Vagina (tissue), 2 donors: ENCODE data around the gene ZIC1. TPM values are rescaled to one million over a fixed set of nuclear protein-coding genes. Genes with fewer than 3 reads are reported as not detected.

Experiments
- DNase-seq, 2 donors: peaks; one replicate each; pipeline ENCODE4 v3.0.0-alpha.2; 2017; ENCODE audit errors: extremely low spot score in 2 of 2
- H3K27ac ChIP-seq: fragments of 200-600 bp; sonication (generic); one replicate; pipeline ENCODE4 v1.5.1; 2019
- H3K27me3 ChIP-seq: fragments of 200-600 bp; sonication (generic); one replicate; pipeline ENCODE4 v1.5.1; 2019
- H3K36me3 ChIP-seq, 2 donors: fragments of 200-600 bp; sonication (generic); one replicate each; pipeline ENCODE4 v1.5.1; 2017 to 2019
- H3K4me1 ChIP-seq: fragments of 200-600 bp; sonication (generic); one replicate; pipeline ENCODE4 v1.5.1; 2019
- H3K4me3 ChIP-seq, 2 donors: fragments of 200-600 bp; sonication (generic); 1 replicate in 1 of 2; 2 replicates in 1 of 2; pipeline ENCODE4 v1.5.1; 2016 to 2019
- H3K9me3 ChIP-seq: fragments of 200-600 bp; sonication (generic); one replicate; pipeline ENCODE4 v1.5.1; 2019
- POLR2A ChIP-seq, 2 donors: fragments of 450-650 bp; IDR thresholded peaks; one replicate each; pipeline ENCODE4 v1.6.1; 2017; ENCODE audit warnings: antibody characterized with exemption in 2 of 2, mild to moderate bottlenecking in 2 of 2, moderate library complexity in 2 of 2
- POLR2AphosphoS5 ChIP-seq, 2 donors: sonication (generic); formaldehyde crosslinking; IDR thresholded peaks; one replicate each; pipeline ENCODE4 v1.9.0; 2017; ENCODE audit warnings: antibody characterized with exemption in 2 of 2, mild to moderate bottlenecking in 2 of 2, low read depth in 1 of 2; ENCODE audit not compliant: insufficient read depth in 1 of 2
- intact Hi-C: fragments of 100-400 bp; cut with DNase I; formaldehyde crosslinking; loops from one replicate; pipeline ENCODE4 v1.15.1; 2023
- total RNA-seq: library from RNA; depleted of rRNA; stranded (reverse); fragments of >200 nt; gene quantifications from one replicate; pipeline ENCODE4 v1.2.3, GENCODE V29; 2016
- TF ChIP-seq, protein P1 (sequence below), 3 experiments: fragments of 450-650 bp in 2 of 3; fragments of 200-600 bp in 1 of 3; sonication (generic) in 1 of 3; IDR thresholded peaks; one replicate each; pipeline ENCODE4 v1.5.1; 2017 to 2019; ENCODE audit warnings: antibody characterized with exemption in 3 of 3, mild to moderate bottlenecking in 2 of 3, moderate library complexity in 2 of 3

The ZIC1 gene
- total RNA-seq, 1 donor from 2014 or later: not detected

GRCh38 chr3:147364771-147365170 is 44.4 kb upstream of the ZIC1 start:
- Histone ChIP-seq H3K27ac (no peak overlapping the region), H3K36me3 (no peaks in the 10 kb centered on the region), H3K4me1 (no peaks in the 10 kb centered on the region), H3K4me3 (no peak overlapping the region), H3K9me3 (no peaks in the 10 kb centered on the region), H3K27me3 (peaks cover 5% of the 10 kb centered on the region)
- no peak for DNase-seq
- TF ChIP-seq POLR2AphosphoS5 (IDR thresholded peaks at IDR 0.05; ENCODE audit: insufficient read depth in 1 of 2, low read depth in 1 of 2) (no peak), POLR2A (IDR thresholded peaks at IDR 0.05) (no peak)
- TF ChIP-seq, protein P1, sequence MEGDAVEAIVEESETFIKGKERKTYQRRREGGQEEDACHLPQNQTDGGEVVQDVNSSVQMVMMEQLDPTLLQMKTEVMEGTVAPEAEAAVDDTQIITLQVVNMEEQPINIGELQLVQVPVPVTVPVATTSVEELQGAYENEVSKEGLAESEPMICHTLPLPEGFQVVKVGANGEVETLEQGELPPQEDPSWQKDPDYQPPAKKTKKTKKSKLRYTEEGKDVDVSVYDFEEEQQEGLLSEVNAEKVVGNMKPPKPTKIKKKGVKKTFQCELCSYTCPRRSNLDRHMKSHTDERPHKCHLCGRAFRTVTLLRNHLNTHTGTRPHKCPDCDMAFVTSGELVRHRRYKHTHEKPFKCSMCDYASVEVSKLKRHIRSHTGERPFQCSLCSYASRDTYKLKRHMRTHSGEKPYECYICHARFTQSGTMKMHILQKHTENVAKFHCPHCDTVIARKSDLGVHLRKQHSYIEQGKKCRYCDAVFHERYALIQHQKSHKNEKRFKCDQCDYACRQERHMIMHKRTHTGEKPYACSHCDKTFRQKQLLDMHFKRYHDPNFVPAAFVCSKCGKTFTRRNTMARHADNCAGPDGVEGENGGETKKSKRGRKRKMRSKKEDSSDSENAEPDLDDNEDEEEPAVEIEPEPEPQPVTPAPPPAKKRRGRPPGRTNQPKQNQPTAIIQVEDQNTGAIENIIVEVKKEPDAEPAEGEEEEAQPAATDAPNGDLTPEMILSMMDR (IDR thresholded peaks at IDR 0.05): no peak
- intact Hi-C loops: no loop called here

- Histone ChIP-seq H3K27ac (no peak overlapping the region), H3K36me3 (no peaks in the 10 kb centered on the region), H3K4me1 (no peaks in the 10 kb centered on the region), H3K4me3 (no peak overlapping the region), H3K9me3 (no peaks in the 10 kb centered on the region), H3K27me3 (peaks cover 5% of the 10 kb centered on the region)
- no peak for DNase-seq
- intact Hi-C loops: no loop called here
- TF ChIP-seq, protein P1 (IDR thresholded peaks at IDR 0.05): no peak
- TF ChIP-seq POLR2A (IDR thresholded peaks at IDR 0.05) (no peak), POLR2AphosphoS5 (IDR thresholded peaks at IDR 0.05; ENCODE audit: insufficient read depth in 1 of 2, low read depth in 1 of 2) (no peak)
Measured at GRCh38 chr3:147365196-147366115, 43.7 kb upstream of the ZIC1 start.

GRCh38 chr3:147367676-147368075 is 41.5 kb upstream of the ZIC1 start:
- H3K4me1 ChIP-seq: no peaks in the 10 kb centered on the region
- no peaks in the 10 kb centered on the region for H3K36me3 ChIP-seq
- no peak overlapping the region for H3K4me3 ChIP-seq
- no peaks in the 10 kb centered on the region for H3K9me3 ChIP-seq
- H3K27ac ChIP-seq: no peak overlapping the region
- intact Hi-C loops: no loop called here
- no peak for DNase-seq
- TF ChIP-seq, protein P1 (IDR thresholded peaks at IDR 0.05): no peak
- TF ChIP-seq POLR2AphosphoS5 (IDR thresholded peaks at IDR 0.05; ENCODE audit: insufficient read depth in 1 of 2, low read depth in 1 of 2) (no peak), POLR2A (IDR thresholded peaks at IDR 0.05) (no peak)
- peaks cover 5% of the 10 kb centered on the region for H3K27me3 ChIP-seq

DNA sequence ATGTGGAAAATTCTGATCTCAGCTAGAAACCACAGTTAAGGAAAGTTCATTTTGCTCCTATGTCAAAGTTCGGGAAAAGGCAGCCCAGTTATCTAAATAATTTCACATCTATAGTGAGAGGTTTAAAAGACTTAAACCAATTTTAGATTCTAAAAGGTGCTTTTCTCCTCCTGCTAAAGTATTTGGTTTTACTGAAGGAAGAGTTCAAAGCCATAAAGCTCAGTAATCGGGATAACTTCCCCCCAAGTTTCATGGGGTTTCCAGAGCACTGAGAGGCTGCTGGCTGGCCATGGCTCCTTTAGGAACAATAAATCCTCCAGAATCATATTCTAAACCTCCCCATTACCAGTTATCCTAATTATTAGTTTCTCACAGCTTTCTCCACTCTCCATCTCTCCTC is 41.0 kb upstream of the ZIC1 start:
- DNase-seq: no peak
- H3K4me3 ChIP-seq: no peak overlapping the region
- intact Hi-C loops: no loop called here
- no peak overlapping the region for H3K27ac ChIP-seq
- peaks cover 6% of the 10 kb centered on the region for H3K27me3 ChIP-seq
- no peaks in the 10 kb centered on the region for H3K9me3 ChIP-seq
- H3K4me1 ChIP-seq: no peaks in the 10 kb centered on the region
- no peaks in the 10 kb centered on the region for H3K36me3 ChIP-seq
- TF ChIP-seq, protein P1 (IDR thresholded peaks at IDR 0.05): no peak
- TF ChIP-seq POLR2AphosphoS5 (IDR thresholded peaks at IDR 0.05; ENCODE audit: insufficient read depth in 1 of 2, low read depth in 1 of 2): no peak
- no peak for TF ChIP-seq POLR2A (IDR thresholded peaks at IDR 0.05)
